Limb (tissue), 2 donors: ENCODE data around the gene PLEKHG5.

Experiments
- DNase-seq, 2 donors: peaks; one replicate each; pipeline ENCODE4 v3.0.0-alpha.2; 2016; ENCODE audit errors: extremely low spot score in 2 of 2

Gene PLEKHG5

DNA sequence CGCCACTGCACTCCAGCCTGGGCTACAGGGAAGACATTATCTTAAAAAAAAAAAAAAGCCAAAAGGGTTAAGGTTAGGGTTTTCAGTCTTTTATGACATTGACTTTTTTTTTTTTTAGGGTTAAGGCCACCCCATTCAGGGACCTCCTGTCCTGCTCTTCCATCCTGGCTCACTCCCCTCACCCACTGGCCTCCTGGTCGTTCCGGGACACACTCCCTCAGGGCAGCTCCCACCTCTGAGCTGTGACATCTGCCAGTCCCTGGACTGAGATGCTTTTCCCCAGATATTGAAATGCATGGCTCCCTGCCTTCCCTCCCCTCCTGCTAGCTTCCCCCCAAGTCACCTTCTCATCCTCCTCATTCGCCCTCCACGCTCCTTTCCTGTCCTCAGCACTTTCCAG, 9.6 kb downstream of the PLEKHG5 start:
- DNase-seq = no peak

DNA sequence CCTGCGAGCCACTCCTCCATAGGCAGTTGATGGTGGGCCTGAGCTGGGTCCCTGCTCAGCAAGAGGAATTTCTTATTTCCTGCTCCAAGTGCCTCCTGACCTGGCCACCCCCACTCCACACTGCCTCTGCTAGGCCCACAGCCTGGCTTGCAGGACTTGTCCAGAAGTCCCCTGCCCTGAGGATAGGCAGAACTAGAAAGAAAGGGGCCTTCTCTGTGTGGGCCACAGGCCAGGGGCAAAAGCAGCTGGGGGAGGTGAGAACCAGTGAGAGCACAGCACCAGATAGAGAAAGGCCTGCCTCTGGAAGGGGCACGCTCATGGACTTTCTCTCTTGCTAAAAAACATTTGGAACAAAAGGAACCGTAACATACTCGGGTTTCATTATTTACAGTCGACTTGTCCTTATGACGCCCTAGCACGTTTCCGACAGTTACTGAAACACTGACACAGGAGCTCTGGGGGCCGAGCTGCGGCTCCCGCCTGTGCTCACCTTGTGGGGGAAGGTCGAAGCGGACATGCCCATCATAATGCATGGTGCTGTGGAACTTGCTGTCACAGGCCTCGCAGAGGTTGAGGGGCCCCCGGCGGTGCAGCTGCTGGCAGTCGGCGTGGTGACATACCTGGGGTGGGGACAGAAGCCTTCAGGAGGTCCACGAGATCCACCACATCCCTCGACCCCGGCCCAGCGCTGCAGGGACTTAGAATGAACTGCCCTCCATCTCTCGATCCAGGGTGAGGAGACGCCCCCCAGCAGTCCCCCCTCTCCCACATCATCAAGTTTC, 14.2 kb downstream of the PLEKHG5 start:
- DNase-seq = no peak

DNA sequence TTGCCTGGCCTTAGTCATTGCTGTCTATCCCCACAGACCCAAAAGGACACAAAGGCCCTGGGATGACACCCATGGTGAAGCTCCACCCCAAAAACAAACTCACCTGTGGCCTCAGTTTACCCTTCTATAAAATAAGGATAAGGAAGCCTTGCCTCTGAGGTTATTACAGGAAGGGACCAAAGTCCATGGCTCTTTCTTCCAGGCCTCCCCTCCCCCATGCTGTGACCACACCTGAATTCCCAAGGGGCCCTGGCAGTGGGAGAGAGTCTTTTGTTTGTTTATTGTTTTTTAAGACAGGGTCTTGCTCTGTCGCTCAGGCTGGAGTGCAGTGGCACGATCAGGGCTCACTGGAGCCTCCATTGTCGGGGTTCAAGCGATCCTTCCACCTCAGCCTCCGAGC, 15.0 kb downstream of the PLEKHG5 start:
- no peak for DNase-seq

DNA sequence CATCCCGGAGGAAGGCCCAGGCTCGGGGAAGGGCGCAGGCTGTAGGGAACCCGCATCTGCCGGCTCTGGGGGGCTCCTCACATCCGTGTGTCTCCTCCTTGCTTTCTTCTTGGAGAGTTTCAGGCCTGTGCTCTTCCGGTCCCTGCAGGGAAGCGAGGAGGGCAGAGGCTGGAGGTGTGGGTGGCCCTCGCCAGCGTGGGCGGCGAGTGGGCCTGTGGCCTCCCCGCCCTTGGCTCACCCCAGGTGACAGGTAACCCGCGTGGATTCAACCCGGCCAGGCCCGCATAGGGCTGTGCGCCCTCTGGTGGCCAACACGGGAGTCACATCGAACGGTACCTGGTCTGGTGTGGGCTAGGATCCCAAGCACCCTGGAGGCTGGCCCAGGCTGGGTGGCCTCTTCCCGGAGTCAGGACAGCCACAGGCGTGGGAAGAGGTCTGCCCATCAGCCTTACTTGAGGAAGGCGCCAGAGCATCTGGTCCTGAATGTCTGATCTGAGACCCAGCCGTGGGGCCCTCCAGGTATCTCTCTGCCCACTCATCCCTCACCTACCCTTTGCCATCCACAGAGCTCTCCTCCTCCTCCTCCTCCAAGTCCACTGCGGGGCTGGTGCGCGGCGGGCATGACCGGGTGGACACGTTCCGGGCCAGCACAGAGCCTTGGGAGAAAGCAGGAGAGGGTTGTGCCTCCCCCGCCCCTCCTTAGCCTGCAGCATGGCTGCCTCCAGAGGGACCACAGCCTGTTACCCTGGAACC, 15.9 kb downstream of the PLEKHG5 start:
- peak in 1 of 2 donors; percentile 76 for DNase-seq

DNA sequence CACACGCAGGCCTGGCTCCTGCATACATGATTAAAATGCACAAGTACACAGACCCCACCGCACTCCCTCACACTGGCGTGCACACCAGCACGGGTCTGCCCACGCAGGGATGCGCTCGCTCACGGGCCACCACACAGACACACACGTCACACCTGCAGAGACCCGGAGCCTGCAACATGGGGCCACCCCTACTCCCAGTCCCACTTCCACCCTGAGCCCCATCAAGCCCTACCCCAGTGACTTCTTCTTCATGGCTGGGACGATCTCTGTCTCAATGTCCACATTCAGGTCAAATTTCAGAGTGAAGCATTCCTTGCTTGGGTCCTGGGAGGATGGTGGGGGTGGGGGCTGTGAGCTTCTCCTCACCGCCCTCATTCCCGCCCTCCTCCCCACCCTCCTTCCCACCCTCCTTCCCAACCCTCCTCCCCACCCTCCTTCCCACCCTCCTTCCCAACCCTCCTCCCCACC, 16.6 kb downstream of the PLEKHG5 start:
- DNase-seq = no peak

DNA sequence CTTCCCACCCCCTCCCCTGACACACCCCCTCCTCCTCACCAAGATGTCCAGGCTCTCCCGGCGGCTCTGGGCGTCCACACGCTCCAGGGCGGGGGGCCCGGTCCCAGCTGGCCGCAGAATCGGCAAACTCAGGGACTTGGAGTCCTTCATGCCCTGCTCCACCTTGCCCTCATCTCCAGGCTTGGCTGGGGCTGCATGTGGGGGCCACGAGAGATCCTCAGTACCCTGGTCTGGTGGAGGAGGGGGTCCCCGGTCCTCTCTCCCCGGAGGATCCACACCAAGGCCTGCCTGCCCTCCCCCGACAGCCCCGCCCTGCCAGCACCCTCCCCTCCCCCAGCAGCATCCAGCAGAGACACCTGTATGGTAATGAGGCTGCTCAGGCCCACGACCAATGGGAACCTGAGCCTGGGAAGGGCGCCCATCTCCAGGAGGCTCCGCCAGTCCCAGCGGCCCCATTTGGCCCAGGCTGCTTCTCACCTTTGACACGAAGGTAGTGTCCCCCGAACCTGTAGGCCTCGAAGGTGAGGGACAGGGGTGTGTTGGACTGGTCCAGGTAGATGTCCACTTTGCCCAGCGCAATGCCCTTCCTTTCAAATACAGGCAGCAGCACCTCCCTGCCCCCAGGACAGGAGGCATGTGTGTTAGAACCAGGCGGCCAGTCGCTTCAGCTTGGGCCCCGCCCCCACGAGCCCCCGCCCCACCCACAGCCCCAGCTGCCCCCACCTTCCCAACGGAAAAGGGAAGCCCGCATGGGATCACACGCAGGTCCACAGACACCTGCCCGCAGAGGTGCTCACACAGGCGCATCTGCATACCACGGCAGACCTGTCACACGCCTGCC, 17.3 kb downstream of the PLEKHG5 start:
- no peak for DNase-seq

DNA sequence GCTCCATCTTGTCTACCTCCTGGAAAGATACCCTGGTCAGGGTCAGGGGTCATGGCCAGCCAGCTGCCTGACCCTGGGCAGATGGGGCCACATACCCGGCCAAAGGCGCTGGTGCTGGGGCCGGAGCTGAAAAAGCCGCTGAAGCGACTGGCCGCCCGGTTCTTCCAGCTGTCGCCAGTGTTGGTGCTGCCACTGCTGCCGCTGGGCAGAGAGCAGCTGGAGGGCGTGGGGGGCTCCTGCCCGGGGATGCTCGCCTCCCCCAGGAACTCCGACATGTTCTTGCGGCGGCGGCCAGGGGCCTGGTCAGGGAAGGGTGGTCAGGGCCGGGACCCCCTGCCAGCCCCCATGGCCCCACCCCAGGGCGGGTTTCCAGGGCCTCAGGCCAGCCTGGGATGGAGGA, 18.3 kb downstream of the PLEKHG5 start:
- DNase-seq = no peak

DNA sequence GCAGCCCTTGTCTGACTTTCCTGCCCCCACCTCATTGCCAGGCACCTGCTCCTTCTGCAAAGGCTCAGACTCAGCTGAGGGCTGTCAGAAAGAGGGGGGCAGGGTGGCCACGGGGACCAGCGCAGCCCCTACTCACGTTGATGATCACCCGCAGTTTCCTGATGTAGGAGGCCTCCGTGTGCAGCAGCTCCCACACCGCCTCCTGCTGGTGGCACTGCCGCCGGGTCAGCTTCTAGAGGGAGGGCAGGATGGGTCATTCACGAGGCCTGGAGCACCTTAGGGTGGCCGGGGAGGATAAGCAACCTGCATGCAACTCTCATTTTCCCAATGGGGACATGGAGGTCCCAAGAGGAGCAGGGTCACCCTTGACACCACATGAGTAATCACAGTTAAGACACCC, 19.1 kb downstream of the PLEKHG5 start:
- DNase-seq = no peak

DNA sequence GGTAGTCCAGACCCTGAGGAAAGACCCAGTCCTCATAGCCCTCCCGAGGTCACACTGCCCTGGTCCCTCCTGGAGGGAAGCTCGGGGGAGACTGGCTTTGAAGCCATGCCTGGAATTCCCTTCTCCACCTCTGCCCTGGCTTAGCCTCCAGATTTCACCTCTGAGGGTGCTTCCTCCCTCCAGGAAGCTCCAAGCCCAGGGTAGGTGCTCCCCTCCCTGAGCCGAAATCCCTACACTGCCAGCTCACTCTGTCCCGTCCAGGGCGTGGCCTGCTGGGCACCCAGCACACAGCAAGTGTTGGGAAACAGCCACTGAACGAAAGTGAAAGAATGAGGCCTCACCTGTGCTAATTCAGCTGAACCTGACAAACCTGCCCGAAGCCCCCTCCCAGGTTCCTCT, 19.5 kb downstream of the PLEKHG5 start:
- no peak for DNase-seq

DNA sequence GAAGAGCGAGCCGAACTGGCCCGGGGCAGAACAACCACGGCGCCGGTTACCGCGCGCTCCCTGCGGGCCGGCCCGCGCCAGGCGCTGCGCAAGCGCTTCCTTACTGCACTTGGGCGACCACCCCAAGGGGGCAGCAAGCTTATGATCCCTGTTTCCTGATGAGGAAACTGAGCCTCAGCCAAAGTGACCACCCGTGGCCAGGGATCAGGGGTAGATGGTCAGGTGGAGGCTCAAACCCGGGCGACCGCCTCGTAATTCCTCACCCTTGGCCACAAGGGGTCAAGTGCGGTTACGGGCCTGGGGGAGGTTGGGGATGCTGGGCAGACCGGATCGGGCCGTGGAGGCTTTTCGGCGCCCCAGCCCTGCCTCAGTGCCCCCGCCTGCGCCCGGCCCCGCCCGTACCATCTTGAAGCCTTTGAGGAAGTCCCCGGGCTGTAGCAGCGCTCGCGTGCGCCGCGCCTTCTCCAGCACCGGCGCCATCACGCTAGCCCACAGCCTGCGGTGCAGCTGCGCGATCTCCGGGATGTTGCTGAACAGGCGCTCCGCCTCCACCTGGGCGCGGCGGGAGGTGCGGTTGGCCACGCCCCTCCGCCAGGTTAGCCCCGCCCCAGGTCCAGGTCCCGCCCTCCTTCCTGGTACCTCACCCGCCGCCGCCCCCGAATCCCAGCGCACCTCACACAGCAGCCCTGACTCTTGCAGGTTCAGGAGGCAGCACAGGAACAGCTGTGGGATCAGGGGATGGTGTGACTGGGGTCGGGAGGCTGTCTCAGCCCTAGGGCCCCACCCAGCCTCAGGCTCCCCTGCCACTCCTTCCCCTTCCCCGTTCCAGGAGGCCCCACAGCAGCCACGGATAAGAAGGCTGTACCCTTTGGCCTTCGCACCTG, 20.1 kb downstream of the PLEKHG5 start:
- no peak for DNase-seq

DNA sequence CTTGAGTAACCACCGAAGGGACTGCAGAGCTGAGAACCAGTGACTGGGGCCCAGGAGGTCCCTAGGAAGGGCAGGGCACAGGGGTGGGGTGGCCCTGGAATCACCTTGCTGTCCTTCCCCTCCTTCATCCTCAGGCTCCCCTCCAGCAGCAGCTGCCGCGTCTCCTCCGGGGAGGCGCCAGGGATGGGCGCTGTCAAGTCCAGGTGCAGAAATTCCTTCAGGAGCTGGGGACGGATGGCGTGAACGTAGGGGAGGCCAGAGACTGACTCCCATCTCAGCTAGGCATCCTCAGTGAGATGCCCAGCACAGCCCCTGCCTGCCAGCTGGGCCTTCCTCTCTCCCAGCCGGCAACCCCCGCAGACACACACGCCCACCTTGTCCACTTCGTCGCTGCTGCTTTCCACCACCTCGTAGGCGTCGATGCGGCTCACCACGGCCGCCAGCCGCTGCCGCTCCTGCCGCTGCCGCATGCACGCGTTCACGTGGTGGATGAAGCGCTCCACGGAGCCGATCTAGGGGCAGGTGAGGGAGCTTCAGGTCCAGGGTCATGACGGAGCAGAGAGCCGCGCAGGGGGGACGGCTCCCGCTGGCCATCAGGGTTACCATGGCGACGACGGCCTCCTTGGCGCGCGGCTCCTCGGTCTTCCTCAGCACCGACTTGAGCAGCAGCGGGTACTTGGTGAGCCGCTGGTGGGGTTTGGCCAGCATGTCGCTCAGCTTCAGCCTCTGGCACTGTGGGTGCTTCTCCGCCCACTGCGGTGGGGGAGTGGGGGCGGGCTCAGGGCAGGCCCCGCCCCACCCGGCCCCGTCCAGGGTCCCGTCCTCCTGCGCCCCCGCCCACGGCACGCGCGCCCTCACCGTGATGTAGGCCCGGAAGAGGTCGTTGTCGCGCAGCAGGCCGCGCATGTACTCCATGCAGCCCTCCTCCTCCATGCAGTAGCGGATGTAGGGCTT, 21.1 kb downstream of the PLEKHG5 start:
- no peak for DNase-seq

DNA sequence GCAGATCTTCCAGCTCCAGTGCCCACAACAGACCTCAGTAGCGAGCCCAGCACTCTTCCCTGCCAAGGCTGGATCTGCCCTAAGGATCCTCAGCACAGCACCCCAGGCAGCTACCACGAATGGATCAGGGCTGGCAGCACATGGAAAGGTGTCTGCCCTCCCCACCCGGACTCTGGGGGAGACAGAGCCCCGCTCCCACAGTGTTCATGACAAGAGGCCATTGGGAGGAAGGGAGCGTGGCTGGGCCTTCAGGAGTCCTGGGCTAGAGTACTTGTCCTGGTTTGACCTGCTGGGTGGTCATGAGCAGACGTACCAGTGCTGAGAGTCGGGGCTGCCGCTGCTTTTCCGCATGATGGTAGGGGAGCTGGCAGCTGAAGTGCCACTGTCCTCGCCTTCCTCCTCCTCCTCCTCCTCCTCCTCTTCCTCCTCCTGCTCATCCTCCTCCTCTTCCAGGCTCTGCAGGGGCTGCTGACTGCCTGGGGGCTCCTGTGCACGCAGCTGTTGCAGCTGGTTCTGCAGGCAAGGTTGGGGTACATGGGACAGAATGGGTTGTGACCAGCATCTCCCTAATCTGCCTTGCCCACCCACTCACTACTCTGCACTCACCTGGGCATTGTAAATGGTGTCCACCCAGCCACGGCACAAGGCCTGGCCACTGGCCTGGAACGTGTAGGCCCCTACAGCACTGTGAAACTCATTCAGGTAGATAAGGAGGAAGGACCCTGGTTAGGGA, 22.6 kb downstream of the PLEKHG5 start:
- no peak for DNase-seq

DNA sequence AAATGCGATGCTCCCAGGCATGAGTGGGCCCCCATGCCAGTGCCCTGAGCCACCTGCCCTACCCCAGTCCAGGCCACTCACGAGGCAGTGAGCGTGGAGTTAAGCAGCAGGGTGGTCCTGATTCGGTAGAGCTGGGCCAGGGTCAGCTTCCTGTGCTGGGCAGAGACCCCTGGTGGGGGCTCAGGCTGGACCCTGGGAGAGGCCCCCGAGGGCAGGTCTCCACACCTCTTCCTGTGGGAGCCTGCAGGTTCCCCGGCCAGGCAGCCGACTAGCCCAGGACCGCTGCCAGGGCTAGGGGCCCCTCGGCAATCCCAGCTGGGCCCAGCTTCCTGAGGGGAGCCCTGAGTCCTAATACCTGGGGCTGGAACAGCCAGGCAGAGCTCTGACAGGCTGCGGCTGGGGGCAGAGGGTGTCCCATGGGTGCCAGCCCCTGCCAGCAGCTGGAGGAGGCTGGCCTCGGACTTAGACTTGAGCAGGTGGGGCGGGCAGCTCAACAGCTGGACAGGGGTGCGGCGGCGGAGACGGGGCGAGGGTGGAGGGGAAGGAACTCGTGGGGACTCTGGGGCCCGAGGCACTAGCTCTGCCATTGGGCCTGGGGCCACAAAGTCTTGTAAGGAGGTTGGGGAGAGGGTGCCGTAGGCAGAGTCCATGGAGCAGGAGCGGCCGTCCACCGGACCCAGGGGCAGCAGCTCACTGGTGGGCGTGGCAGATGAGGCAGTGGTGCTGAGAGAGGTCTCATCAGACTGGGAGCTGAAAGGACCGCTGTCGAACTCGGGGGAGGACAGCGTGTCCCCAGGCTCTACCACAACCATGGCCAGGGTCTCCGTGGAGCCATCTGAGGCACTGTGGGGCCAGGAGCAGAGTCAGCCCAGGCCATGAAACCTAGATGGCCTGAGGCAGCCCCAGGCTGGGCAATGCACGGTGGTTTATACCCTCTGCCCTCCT, 23.5 kb downstream of the PLEKHG5 start:
- no peak for DNase-seq

DNA sequence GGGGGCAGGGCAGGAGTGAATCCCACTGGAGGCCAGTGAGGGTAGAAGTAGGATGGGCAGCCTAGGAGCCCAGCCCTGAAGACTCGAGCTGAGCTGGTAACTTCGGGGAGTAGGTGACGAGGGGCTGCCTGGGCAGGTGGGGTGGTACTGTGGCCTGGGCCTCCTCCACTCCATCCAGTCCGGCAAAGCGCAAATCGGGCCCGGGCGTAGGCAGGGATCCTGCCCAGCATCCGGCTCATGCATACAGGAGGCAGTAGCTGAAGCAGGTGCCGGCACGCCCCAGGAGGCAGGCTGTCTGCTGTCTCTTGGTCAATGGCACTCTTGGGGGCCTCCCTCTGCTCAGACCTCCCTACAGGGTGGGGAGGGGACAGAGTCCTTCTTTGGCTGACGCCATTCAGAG, 24.2 kb downstream of the PLEKHG5 start:
- no peak for DNase-seq

DNA sequence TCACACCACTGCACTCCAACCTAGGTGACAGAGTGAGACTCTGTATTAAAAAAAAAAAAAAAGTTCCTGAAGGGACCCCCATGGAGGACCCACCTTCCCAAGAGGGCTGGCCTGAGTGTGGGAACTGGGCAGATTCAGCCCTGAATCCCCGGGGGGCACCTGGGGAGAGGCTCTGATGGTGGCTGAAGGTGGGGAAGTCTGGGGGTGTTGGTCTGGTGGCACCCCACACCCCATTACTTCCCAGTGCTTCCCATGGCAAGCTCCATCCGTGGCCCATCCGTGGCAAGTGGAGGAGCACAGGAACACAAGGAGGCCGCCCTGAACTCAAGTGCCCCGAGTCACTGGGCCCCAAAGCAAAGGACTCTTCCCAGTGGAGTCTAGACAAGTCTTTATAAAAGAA, 24.7 kb downstream of the PLEKHG5 start:
- no peak for DNase-seq

DNA sequence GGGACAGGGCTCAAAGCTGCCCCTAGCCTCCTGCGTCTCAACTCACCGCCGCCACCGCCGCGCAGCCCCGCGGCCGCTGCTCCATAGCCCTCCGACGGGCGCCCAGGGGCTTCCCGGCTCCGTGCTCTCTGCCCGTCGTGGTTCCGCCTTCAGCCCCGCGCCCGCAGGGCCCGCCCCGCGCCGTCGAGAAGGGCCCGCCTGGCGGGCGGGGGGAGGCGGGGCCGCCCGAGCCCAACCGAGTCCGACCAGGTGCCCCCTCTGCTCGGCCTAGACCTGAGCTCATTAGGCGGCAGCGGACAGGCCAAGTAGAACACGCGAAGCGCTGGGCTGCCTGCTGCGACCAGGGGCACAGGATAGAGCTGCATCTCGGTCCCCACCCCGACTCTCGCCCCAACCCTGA, 25.4 kb downstream of the PLEKHG5 start, which contains the start of gene TNFRSF25:
TSS of gene TNFRSF25 (minus strand) at position 151 of the 400 bp plus-strand sequence. CDS start at position 85, 66 bp downstream.
- no peak for DNase-seq

DNA sequence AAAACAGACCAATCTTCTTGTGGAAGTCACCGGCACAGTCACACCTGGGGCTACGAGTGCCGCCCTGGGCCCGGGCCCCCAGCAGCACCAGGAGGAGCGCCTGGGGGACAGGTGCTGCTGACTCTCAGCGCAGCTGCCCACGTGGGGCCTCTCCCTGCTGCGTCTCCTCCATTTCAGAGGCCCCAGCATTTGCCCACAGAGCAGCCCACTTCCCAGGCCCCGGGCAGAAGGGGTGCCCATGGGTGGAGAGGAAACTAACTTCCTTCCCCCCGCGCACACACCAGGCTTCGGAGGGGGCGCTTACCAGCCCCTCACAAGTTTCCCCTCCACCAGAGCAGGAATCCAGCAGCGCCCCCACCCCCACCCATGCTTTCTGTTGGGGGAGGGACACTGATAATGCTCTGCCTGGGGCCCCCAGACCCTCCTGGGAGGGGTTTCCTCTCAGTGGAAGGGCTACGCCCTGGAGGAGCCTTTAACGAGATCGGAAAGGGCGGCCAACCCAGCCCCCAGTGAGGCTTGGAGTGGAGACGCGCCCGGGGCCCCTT, 25.9 kb downstream of the PLEKHG5 start:
- no peak for DNase-seq

DNA sequence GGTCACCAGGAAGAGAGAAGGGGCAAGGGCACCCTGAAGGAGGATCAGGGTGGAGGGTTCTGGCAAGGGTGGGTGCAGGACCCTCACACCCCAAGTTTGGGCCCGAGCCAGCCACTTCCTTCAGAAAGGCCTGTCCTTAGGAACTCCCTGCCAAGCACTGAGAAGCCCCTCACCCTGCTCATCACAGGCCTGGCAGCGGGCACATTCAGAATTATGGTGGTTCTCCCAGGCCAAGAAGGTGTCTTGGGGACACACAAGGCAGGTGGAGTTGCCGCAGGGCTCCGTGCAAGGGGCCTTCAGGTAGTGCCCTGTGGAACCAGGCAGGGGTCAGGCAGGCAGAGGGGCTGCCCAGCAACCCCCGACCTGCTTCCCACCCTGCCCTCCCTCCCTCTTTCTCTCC, 26.6 kb downstream of the PLEKHG5 start:
- DNase-seq = no peak
